Neuronal stem cell (in vitro differentiated cells): ENCODE measurements around the gene PDE6A.
A peak's percentile ranks its signal among the peaks of the same experiment; 100 is the strongest.

ENCODE experiments used
- DNase-seq: peaks from one replicate; pipeline ENCODE4 v3.0.0-alpha.2; 2013; ENCODE audit warnings: low spot score
- H2AFZ ChIP-seq: one replicate; pipeline ENCODE4 v1.6.1; 2013; ENCODE audit warnings: mild to moderate bottlenecking, low read length, inconsistent platforms
- H2AK5ac ChIP-seq: 2 replicates; pipeline ENCODE4 v1.6.1; 2013; ENCODE audit warnings: low read depth, mild to moderate bottlenecking, inconsistent platforms, low read length, moderate library complexity, mixed read lengths
- H2BK120ac ChIP-seq: 2 replicates; pipeline ENCODE4 v1.6.1; 2013; ENCODE audit warnings: low read depth, mild to moderate bottlenecking, inconsistent platforms, low read length, moderate library complexity, mixed read lengths
- H2BK12ac ChIP-seq: one replicate; pipeline ENCODE4 v1.6.1; 2013; ENCODE audit warnings: low read length, inconsistent platforms
- H2BK15ac ChIP-seq: 2 replicates; pipeline ENCODE4 v1.6.1; 2013; ENCODE audit warnings: mild to moderate bottlenecking, low read length, inconsistent platforms, mixed read lengths
- H2BK5ac ChIP-seq: one replicate; pipeline ENCODE4 v1.6.1; 2013; ENCODE audit warnings: inconsistent platforms, mild to moderate bottlenecking, low read length, moderate library complexity
- H3K14ac ChIP-seq: one replicate; pipeline ENCODE4 v1.6.1; 2013; ENCODE audit warnings: low read length, inconsistent platforms
- H3K18ac ChIP-seq: 2 replicates; pipeline ENCODE4 v1.6.1; 2013; ENCODE audit warnings: low read length, inconsistent platforms
- H3K23ac ChIP-seq: 2 replicates; pipeline ENCODE4 v1.6.1; 2013; ENCODE audit warnings: low read depth, mild to moderate bottlenecking, mixed read lengths, low read length, inconsistent platforms; ENCODE audit not compliant: poor library complexity
- H3K27ac ChIP-seq: replicated peaks from 3 replicates; pipeline ENCODE4 v1.5.1; 2013; ENCODE audit warnings: low read length, inconsistent platforms
- H3K27me3 ChIP-seq, 3 experiments: 2 replicates each; pipeline ENCODE4 v1.6.1; 2013; ENCODE audit warnings: low read length in 3 of 3, mild to moderate bottlenecking in 2 of 3, inconsistent platforms in 1 of 3, low read depth in 1 of 3, mixed read lengths in 1 of 3, moderate library complexity in 1 of 3; ENCODE audit not compliant: control insufficient read depth in 3 of 3, insufficient read depth in 3 of 3
- H3K36me3 ChIP-seq, 2 donors: replicated peaks in 1 of 2; 2 replicates each; pipeline ENCODE4 v1.6.1; 2013; ENCODE audit warnings: low read length in 2 of 2; ENCODE audit not compliant: control insufficient read depth in 2 of 2, insufficient read depth in 2 of 2
- H3K4ac ChIP-seq: 2 replicates; pipeline ENCODE4 v1.6.1; 2013; ENCODE audit warnings: inconsistent platforms, mild to moderate bottlenecking, low read length, moderate library complexity
- H3K4me1 ChIP-seq, 2 donors: 1 replicate in 1 of 2; 2 replicates in 1 of 2; pipeline ENCODE4 v1.6.1; 2013; ENCODE audit warnings: low read length in 2 of 2, low read depth in 1 of 2; ENCODE audit not compliant: control insufficient read depth in 2 of 2, insufficient read depth in 1 of 2
- H3K4me2 ChIP-seq: one replicate; pipeline ENCODE4 v1.6.1; 2013; ENCODE audit warnings: mild to moderate bottlenecking, low read length, inconsistent platforms; ENCODE audit not compliant: insufficient read depth, poor library complexity, severe bottlenecking
- H3K4me3 ChIP-seq, 2 donors: 2 replicates each; pipeline ENCODE4 v1.5.1; 2013; ENCODE audit warnings: low read length in 2 of 2, mild to moderate bottlenecking in 2 of 2, inconsistent platforms in 1 of 2, moderate library complexity in 1 of 2
- H3K79me1 ChIP-seq: one replicate; pipeline ENCODE4 v1.6.1; 2013; ENCODE audit warnings: low read depth, mild to moderate bottlenecking, inconsistent platforms, low read length, moderate library complexity
- H3K9ac ChIP-seq: one replicate; pipeline ENCODE4 v1.6.1; 2013; ENCODE audit warnings: mild to moderate bottlenecking, low read depth, low read length, inconsistent platforms; ENCODE audit not compliant: poor library complexity
- H3K9me3 ChIP-seq, 2 donors: replicated peaks in 1 of 2; 2 replicates each; pipeline versions ENCODE3 to v1.6.1; 2013; ENCODE audit warnings: low read length in 2 of 2, mild to moderate bottlenecking in 2 of 2, inconsistent platforms in 1 of 2, low read depth in 1 of 2, mixed read lengths in 1 of 2, moderate library complexity in 1 of 2; ENCODE audit not compliant: control insufficient read depth in 2 of 2, insufficient read depth in 1 of 2
- H4K8ac ChIP-seq: one replicate; pipeline ENCODE4 v1.6.1; 2013; ENCODE audit warnings: low read depth, mild to moderate bottlenecking, inconsistent platforms, low read length, moderate library complexity
- H4K91ac ChIP-seq: one replicate; pipeline ENCODE4 v1.6.1; 2013; ENCODE audit warnings: low read length, low read depth, mild to moderate bottlenecking, inconsistent platforms; ENCODE audit not compliant: poor library complexity
- WGBS, 2 donors: extraction: QIAGEN DNeasy Blood & Tissue Kit; methylation state at CpG; one replicate each; pipeline ENCODE4 v1.1.7; 2013; ENCODE audit warnings: missing lambda C conversion rate in 2 of 2, mixed read lengths in 1 of 2; ENCODE audit not compliant: insufficient read length in 2 of 2, insufficient replicate concordance in 1 of 2; ENCODE audit errors: extremely low coverage in 2 of 2; 5-methylcytosine and 5-hydroxymethylcytosine counted together

Gene PDE6A

GRCh38 chr5:149913436-149914419 is 30.9 kb downstream of the PDE6A start:
- H3K4ac ChIP-seq, result no peak overlapping the region
- H4K91ac ChIP-seq, result no peak overlapping the region
- H3K27me3 ChIP-seq, result no peaks in the 10 kb centered on the region
- no peak overlapping the region for H2BK5ac ChIP-seq
- WGBS, 2 donors, result no CpG with 5 or more reads among the region's 7 CpGs
- H3K4me1 ChIP-seq, result peaks cover 9 to 12% of the 10 kb centered on the region in 2 donors
- H3K14ac ChIP-seq, result no peak overlapping the region
- no peaks in the 10 kb centered on the region for H3K79me1 ChIP-seq
- no peaks in the 10 kb centered on the region for H3K9me3 ChIP-seq
- H3K23ac ChIP-seq, result no peak overlapping the region
- no peaks in the 10 kb centered on the region for H3K36me3 ChIP-seq
- H2AK5ac ChIP-seq, result no peak overlapping the region
- H3K18ac ChIP-seq, result no peak overlapping the region
- no peak overlapping the region for H2BK120ac ChIP-seq
- H3K27ac ChIP-seq, result peak overlapping the region; percentile 31
- H4K8ac ChIP-seq, result no peak overlapping the region
- H2AFZ ChIP-seq, result peak overlapping the region; percentile 86
- H3K4me2 ChIP-seq, result no peak overlapping the region
- no peak overlapping the region for H2BK15ac ChIP-seq
- H3K4me3 ChIP-seq, result no peak overlapping the region
- DNase-seq, result no peak
- H3K9ac ChIP-seq, result no peak overlapping the region
- no peak overlapping the region for H2BK12ac ChIP-seq

- Histone ChIP-seq H3K9me3 (no peaks in the 10 kb centered on the region), H2BK15ac (no peak overlapping the region), H3K4me2 (no peak overlapping the region), H3K27ac (no peak overlapping the region), H3K4me1 (peaks cover 9 to 12% of the 10 kb centered on the region in 2 donors), H3K9ac (no peak overlapping the region), H4K8ac (no peak overlapping the region), H3K79me1 (no peaks in the 10 kb centered on the region), H3K14ac (no peak overlapping the region), H3K18ac (no peak overlapping the region), H3K36me3 (no peaks in the 10 kb centered on the region), H2BK12ac (no peak overlapping the region), H2BK120ac (no peak overlapping the region), H3K4ac (no peak overlapping the region), H2BK5ac (no peak overlapping the region), H3K23ac (no peak overlapping the region), H2AK5ac (no peak overlapping the region), H4K91ac (no peak overlapping the region), H2AFZ (no peak overlapping the region), H3K27me3 (no peaks in the 10 kb centered on the region), H3K4me3 (no peak overlapping the region)
- DNase-seq, result no peak
- no CpG with 5 or more reads among the region's 3 CpGs for WGBS, 2 donors
Observed at GRCh38 chr5:149912226-149912871, 32.2 kb downstream of the PDE6A start.

GRCh38 chr5:149911031-149911430 is 33.6 kb downstream of the PDE6A start:
- no peak overlapping the region for H3K4ac ChIP-seq
- H4K91ac ChIP-seq, result no peak overlapping the region
- H3K4me3 ChIP-seq, result no peak overlapping the region
- H2AFZ ChIP-seq, result no peak overlapping the region
- no peak overlapping the region for H3K4me2 ChIP-seq
- H3K27me3 ChIP-seq, result no peaks in the 10 kb centered on the region
- H4K8ac ChIP-seq, result no peak overlapping the region
- no peak overlapping the region for H3K27ac ChIP-seq
- H2BK5ac ChIP-seq, result no peak overlapping the region
- H2BK120ac ChIP-seq, result no peak overlapping the region
- no CpG with 5 or more reads among the region's 1 CpG for WGBS, 2 donors
- no peak overlapping the region for H2BK15ac ChIP-seq
- no peaks in the 10 kb centered on the region for H3K79me1 ChIP-seq
- H3K36me3 ChIP-seq, result no peaks in the 10 kb centered on the region
- no peak overlapping the region for H2AK5ac ChIP-seq
- no peak for DNase-seq
- H3K9me3 ChIP-seq, result no peaks in the 10 kb centered on the region
- no peak overlapping the region for H3K18ac ChIP-seq
- H2BK12ac ChIP-seq, result no peak overlapping the region
- H3K14ac ChIP-seq, result no peak overlapping the region
- H3K23ac ChIP-seq, result no peak overlapping the region
- H3K4me1 ChIP-seq, result peaks cover 8 to 12% of the 10 kb centered on the region in 2 donors
- H3K9ac ChIP-seq, result no peak overlapping the region

- Histone ChIP-seq H3K4me2 (no peak overlapping the region), H3K23ac (no peak overlapping the region), H4K8ac (no peak overlapping the region), H3K4me3 (no peak overlapping the region), H3K4me1 (no peaks in the 10 kb centered on the region), H4K91ac (no peak overlapping the region), H2BK12ac (no peak overlapping the region), H2BK15ac (no peak overlapping the region), H3K4ac (no peak overlapping the region), H3K14ac (no peak overlapping the region), H3K27me3 (peaks cover 0 to 3% (median 0%) of the 10 kb centered on the region in 3 experiments), H3K9ac (no peak overlapping the region), H2BK120ac (no peak overlapping the region), H3K18ac (no peak overlapping the region), H2AK5ac (no peak overlapping the region), H3K79me1 (no peaks in the 10 kb centered on the region), H3K27ac (no peak overlapping the region), H3K9me3 (no peaks in the 10 kb centered on the region), H2BK5ac (no peak overlapping the region), H2AFZ (no peak overlapping the region), H3K36me3 (no peaks in the 10 kb centered on the region)
- WGBS, 2 donors, result no CpG with 5 or more reads among the region's 3 CpGs
- DNase-seq, result no peak
Observed at GRCh38 chr5:149907828-149908227, 36.8 kb downstream of the PDE6A start.
